ENCODE measurements around the gene RABGAP1. TPM values are rescaled to one million over a fixed set of nuclear protein-coding genes. Genes with fewer than 3 reads are reported as not detected.
A peak's percentile ranks its signal among the peaks of the same experiment; 100 is the strongest.
"Not testable (repeated sequence)": the region's sequence is repeated elsewhere in the genome, so short reads cannot be mapped to it uniquely, and the experiment has no call there.

Gene RABGAP1
- polyA plus RNA-seq, 1 of the 3 experiments (the other 2 are of a cell fraction), result 20.2 TPM

DNA sequence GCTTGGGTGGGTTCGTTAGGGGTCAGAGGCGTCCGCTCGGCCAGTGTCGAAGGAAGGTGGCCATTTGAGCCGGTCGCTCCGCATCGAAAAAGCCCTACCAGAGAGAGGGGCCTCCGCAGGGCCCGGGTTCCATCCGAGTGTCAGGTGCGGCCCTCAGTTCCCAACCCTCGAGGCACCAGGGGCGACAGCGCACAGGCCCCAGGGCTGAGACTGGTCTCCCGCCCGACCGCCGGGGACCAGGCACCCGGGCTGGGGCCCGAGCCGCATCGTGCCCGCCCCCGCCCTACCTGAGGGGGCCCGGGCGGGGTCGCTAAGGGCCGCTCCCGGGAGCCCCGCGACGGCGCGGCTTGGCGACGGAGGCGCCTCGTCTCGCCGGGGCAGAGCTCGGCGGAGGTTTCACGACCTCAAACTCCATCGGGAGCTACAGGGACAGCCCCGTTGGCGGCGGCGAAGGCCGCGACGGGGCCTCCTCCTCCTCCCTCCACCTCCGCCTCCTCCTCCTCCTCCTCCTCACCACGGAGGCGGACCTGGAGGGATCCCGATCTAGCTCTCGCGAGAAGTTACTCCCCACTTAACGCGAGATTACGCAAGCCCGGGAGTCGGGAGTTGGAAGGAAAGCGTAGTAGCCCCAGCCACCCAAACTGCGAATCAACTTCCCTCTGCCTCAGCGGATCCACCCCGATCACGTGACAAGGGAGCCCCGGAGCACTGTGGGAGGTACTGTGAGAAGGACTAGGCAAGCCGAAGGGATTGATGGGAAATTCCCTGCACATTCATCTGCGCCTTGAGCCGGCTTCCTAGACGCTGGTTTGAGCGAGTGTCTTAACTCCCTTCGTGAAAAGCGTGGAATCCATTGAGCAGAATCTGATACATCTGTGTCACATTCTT, 35.8 kb upstream of the RABGAP1 start, which contains the start of gene RC3H2:
RC3H2 (minus strand) TSS at position 537 of the 888 bp plus-strand sequence. CDS start 7,850 bp downstream, outside the sequence.
- Histone ChIP-seq H4K20me1 (ENCODE audit: insufficient read depth) (peaks cover 3% of the 10 kb centered on the region; the same call in 1 of the 2 replicates), H3K9ac (peak within 1 kb of the TSS; percentile 97), H3K27me3 (ENCODE audit: insufficient read depth) (no peaks in the 10 kb centered on the region), H3F3A (replicated peaks; ENCODE audit: insufficient read depth) (peaks cover 26% of the 10 kb centered on the region), H2AFZ (ENCODE audit: low read depth) (peak within 1 kb of the TSS; percentile 69), H3K9me3 (no peaks in the 10 kb centered on the region), H3K9me2 (no peaks in the 10 kb centered on the region), H3K27ac (ENCODE audit: low read depth in 2 of 2, low read length in 1 of 2) (peak within 1 kb of the TSS; percentile 90), H3K79me2 (ENCODE audit: insufficient read depth) (peaks cover 66% of the 10 kb centered on the region), H3K4me2 (peak within 1 kb of the TSS; percentile 81), H3K4me3 (ENCODE audit: low read depth in 2 of 2, low read length in 1 of 2) (peak within 1 kb of the TSS; percentile 90 to 95), H3K4me1 (ENCODE audit: control insufficient read depth in 1 of 2, insufficient read depth in 2 of 2, low read depth in 1 of 2, low read length in 1 of 2) (peaks cover 2 to 5% of the 10 kb centered on the region in 2 experiments; a peak in 2 of 4 replicates), H3K36me3 (replicated peaks in 1 of 2; ENCODE audit: control insufficient read depth in 1 of 2, insufficient read depth in 2 of 2, low read length in 1 of 2) (peaks cover 22 to 26% of the 10 kb centered on the region in 2 experiments)
- DNase-seq, result peak; percentile 91
- WGBS (ENCODE audit: low lambda C conversion rate), result 0% methylated on average over 40 of the region's 77 CpGs
- no peak for TF ChIP-seq SMC3 (IDR thresholded peaks at IDR 0.05; ENCODE audit: low read depth, low read length)
- peak; percentile 96 for TF ChIP-seq SIN3A (IDR thresholded peaks at IDR 0.05; ENCODE audit: borderline replicate concordance, low read depth, low read length)
- TF ChIP-seq, protein P1, sequence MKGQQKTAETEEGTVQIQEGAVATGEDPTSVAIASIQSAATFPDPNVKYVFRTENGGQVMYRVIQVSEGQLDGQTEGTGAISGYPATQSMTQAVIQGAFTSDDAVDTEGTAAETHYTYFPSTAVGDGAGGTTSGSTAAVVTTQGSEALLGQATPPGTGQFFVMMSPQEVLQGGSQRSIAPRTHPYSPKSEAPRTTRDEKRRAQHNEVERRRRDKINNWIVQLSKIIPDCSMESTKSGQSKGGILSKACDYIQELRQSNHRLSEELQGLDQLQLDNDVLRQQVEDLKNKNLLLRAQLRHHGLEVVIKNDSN (IDR thresholded peaks at IDR 0.05; ENCODE audit: borderline replicate concordance, low read depth), result peak; percentile 97
- TF ChIP-seq RFX5 (IDR thresholded peaks at IDR 0.05; ENCODE audit: low read length), result no peak
- TF ChIP-seq FOSL2 (IDR thresholded peaks at IDR 0.05; ENCODE audit: borderline replicate concordance, low read depth), result no peak
- TF ChIP-seq NRF1 (IDR thresholded peaks at IDR 0.05; ENCODE audit: low read depth, low read length), result no peak
- no peak for TF ChIP-seq TEAD4 (IDR thresholded peaks at IDR 0.05; ENCODE audit: borderline replicate concordance, insufficient read depth)
- TF ChIP-seq POLR2AphosphoS5 (IDR thresholded peaks at IDR 0.05; ENCODE audit: low read depth, low read length), result peak; percentile 94
- TF ChIP-seq MEF2A (IDR thresholded peaks at IDR 0.05; ENCODE audit: borderline replicate concordance, low read depth), result no peak
- no peak for TF ChIP-seq JUND (IDR thresholded peaks at IDR 0.05)
- TF ChIP-seq, protein P2, sequence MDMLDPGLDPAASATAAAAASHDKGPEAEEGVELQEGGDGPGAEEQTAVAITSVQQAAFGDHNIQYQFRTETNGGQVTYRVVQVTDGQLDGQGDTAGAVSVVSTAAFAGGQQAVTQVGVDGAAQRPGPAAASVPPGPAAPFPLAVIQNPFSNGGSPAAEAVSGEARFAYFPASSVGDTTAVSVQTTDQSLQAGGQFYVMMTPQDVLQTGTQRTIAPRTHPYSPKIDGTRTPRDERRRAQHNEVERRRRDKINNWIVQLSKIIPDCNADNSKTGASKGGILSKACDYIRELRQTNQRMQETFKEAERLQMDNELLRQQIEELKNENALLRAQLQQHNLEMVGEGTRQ (IDR thresholded peaks at IDR 0.05; ENCODE audit: borderline replicate concordance, low read depth, low read length), result peak; percentile 87
- TF ChIP-seq CHD2 (IDR thresholded peaks at IDR 0.05; ENCODE audit: low read length, partially characterized antibody), result peak; percentile 99
- TF ChIP-seq, protein P3, sequence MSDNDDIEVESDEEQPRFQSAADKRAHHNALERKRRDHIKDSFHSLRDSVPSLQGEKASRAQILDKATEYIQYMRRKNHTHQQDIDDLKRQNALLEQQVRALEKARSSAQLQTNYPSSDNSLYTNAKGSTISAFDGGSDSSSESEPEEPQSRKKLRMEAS (IDR thresholded peaks at IDR 0.05; ENCODE audit: low read depth), result peak; percentile 71
- peak; percentile 76 for TF ChIP-seq GABPA (IDR thresholded peaks at IDR 0.05; ENCODE audit: low read depth)
- peak; percentile 68 for TF ChIP-seq ELF1 (IDR thresholded peaks at IDR 0.05)
- peak; percentile 87 for TF ChIP-seq MXI1 (IDR thresholded peaks at IDR 0.05; ENCODE audit: low read depth, low read length)
- TF ChIP-seq, protein P4, sequence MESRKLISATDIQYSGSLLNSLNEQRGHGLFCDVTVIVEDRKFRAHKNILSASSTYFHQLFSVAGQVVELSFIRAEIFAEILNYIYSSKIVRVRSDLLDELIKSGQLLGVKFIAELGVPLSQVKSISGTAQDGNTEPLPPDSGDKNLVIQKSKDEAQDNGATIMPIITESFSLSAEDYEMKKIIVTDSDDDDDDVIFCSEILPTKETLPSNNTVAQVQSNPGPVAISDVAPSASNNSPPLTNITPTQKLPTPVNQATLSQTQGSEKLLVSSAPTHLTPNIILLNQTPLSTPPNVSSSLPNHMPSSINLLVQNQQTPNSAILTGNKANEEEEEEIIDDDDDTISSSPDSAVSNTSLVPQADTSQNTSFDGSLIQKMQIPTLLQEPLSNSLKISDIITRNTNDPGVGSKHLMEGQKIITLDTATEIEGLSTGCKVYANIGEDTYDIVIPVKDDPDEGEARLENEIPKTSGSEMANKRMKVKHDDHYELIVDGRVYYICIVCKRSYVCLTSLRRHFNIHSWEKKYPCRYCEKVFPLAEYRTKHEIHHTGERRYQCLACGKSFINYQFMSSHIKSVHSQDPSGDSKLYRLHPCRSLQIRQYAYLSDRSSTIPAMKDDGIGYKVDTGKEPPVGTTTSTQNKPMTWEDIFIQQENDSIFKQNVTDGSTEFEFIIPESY (IDR thresholded peaks at IDR 0.05; ENCODE audit: borderline replicate concordance, low read depth), result peak; percentile 99
- TF ChIP-seq EZH2phosphoT487 (IDR thresholded peaks at IDR 0.05; ENCODE audit: borderline replicate concordance, low read depth), result no peak
- TF ChIP-seq NFIC (IDR thresholded peaks at IDR 0.05; ENCODE audit: borderline replicate concordance), result no peak
- no peak for TF ChIP-seq TCF12 (IDR thresholded peaks at IDR 0.05)
- TF ChIP-seq RCOR1 (IDR thresholded peaks at IDR 0.05; ENCODE audit: low read length), result peak; percentile 79
- TF ChIP-seq YY1 (IDR thresholded peaks at IDR 0.05; ENCODE audit: low read depth), result peak; percentile 64; the same call in 1 of the 2 replicates
- POLR2A ChIA-PET, result interaction anchor here (0.6 to 1.0 kb wide), 4 partner anchors 26 to 356 kb away, joined by 3 to 4 read pairs (median 4); partner anchors contain the start of gene ZBTB26
- CTCF ChIA-PET, result interaction anchor here (1.3 to 1.5 kb wide), 2 partner anchors 86 to 806 kb away, joined by 3 to 5 read pairs; no protein-coding TSS in a partner anchor

DNA sequence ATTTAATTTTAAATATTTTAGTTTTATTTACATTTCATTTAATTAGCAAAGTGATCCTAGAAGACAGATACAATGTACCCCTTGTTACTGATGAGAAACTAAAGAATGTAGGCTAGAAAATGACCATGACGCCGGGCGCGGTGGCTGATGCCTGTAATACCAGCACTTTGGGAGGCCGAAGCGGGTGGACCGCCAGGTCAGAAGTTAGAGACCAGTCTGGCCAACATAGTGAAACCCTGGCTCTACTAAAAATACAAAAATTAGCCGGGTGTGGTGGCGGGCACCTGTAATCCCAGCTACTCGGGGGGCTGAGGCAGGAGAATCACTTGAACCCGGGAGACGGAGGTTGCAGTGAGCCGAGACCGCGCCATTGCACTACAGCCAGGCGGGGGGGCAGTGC, 34.7 kb upstream of the RABGAP1 start:
- POLR2A ChIA-PET; H3K4me3 ChIP-seq (ENCODE audit: low read depth in 2 of 2, low read length in 1 of 2); H3K9me3 ChIP-seq; H3K4me1 ChIP-seq (ENCODE audit: control insufficient read depth in 1 of 2, insufficient read depth in 2 of 2, low read depth in 1 of 2, low read length in 1 of 2); CTCF ChIA-PET; DNase-seq; H4K20me1 ChIP-seq (ENCODE audit: insufficient read depth); H3K9me2 ChIP-seq; H3K27me3 ChIP-seq (ENCODE audit: insufficient read depth): not testable (repeated sequence)
- Histone ChIP-seq H3K4me2 (peak overlapping the region; percentile 65; the same call in 1 of the 2 replicates), H3F3A (replicated peaks; ENCODE audit: insufficient read depth) (peaks cover 26% of the 10 kb centered on the region), H3K9ac (peak overlapping the region; percentile 59; the same call in 1 of the 2 replicates), H3K27ac (ENCODE audit: low read depth in 2 of 2, low read length in 1 of 2) (peak overlapping the region; percentile 78 to 89; a peak in 3 of 4 replicates), H2AFZ (ENCODE audit: low read depth) (peak overlapping the region; percentile 69), H3K79me2 (ENCODE audit: insufficient read depth) (peaks cover 66% of the 10 kb centered on the region), H3K36me3 (replicated peaks in 1 of 2; ENCODE audit: control insufficient read depth in 1 of 2, insufficient read depth in 2 of 2, low read length in 1 of 2) (peaks cover 33 to 37% of the 10 kb centered on the region in 2 experiments)
- 95% methylated on average over 16 of the region's 16 CpGs for WGBS (ENCODE audit: low lambda C conversion rate)
